A549 (cell line): ENCODE results near the gene NXNL2. TPM values are rescaled to one million over a fixed set of nuclear protein-coding genes. Genes with fewer than 3 reads are reported as not detected.

Experiments used
- ATAC-seq, 2 experiments: fragments of 200-7000 bp in 1 of 2; fragments of >200 bp in 1 of 2; cut with Nextera tagmentation in 1 of 2; cut with Tn5 transposase in 1 of 2; 3 replicates each; pipeline versions ENCODE4 v1.8.0 to v1.9.1; 2018 to 2020; ENCODE audit warnings: mild to moderate bottlenecking in 1 of 2, moderate library complexity in 1 of 2
- CTCF ChIA-PET: fragments of 300-600 bp; sonication (Branson Sonifier 250); formaldehyde crosslinking; extraction: SDS; loops from one replicate; lab custom pipeline; 2021; ENCODE audit warnings: antibody characterized with exemption, inconsistent platforms; lab: Yijun Ruan, JAX
- POLR2A ChIA-PET: fragments of 350-600 bp; formaldehyde crosslinking; extraction: SDS; loops from one replicate; lab custom pipeline; 2021; ENCODE audit warnings: antibody characterized with exemption, inconsistent platforms; lab: Yijun Ruan, JAX
- DNase-seq, 2 experiments: peaks; one replicate each; pipeline versions ENCODE4 v3.0.0 to v3.0.0-alpha.2; 2011 to 2016; ENCODE audit warnings: low read depth in 1 of 2, low spot score in 1 of 2
- FAIRE-seq: peaks from 2 replicates; lab custom pipeline; 2011; peaks lifted over from hg19 to GRCh38; lab: Jason Lieb, UNC
- H3K27ac ChIP-seq, 2 experiments: fragments of >200 bp; sonication (Bioruptor Twin); formaldehyde crosslinking; 3 replicates each; pipeline ENCODE4 v1.5.1; 2016 to 2017
- H3K4me1 ChIP-seq: fragments of >200 bp; sonication (Bioruptor Twin); formaldehyde crosslinking; 3 replicates; pipeline ENCODE4 v1.6.1; 2016
- H3K4me2 ChIP-seq: fragments of >200 bp; sonication (Bioruptor Twin); formaldehyde crosslinking; 3 replicates; pipeline ENCODE4 v1.6.1; 2016
- H3K4me3 ChIP-seq: fragments of >200 bp; sonication (Bioruptor Twin); formaldehyde crosslinking; 3 replicates; pipeline ENCODE4 v1.5.1; 2016
- H3K9me3 ChIP-seq: fragments of >200 bp; sonication (Bioruptor Twin); formaldehyde crosslinking; 3 replicates; pipeline ENCODE4 v1.6.1; 2016
- CEBPB ChIP-seq, 2 experiments: fragments of >200 bp in 1 of 2; sonication (Bioruptor Twin) in 1 of 2; formaldehyde crosslinking in 1 of 2; IDR thresholded peaks; 2 replicates each; pipeline ENCODE4 v1.6.1; 2012 to 2016
- CTCF ChIP-seq: fragments of >200 bp; sonication (Bioruptor Twin); formaldehyde crosslinking; IDR thresholded peaks from 3 replicates; pipeline ENCODE4 v1.5.1; 2016
- ELK1 ChIP-seq: fragments of 150-350 bp; IDR thresholded peaks from 2 replicates; pipeline ENCODE4 v1.6.1; 2014; ENCODE audit warnings: low read depth, mild to moderate bottlenecking, low read length
- FOSL2 ChIP-seq, 2 experiments: fragments of 450-650 bp in 1 of 2; fragments of >200 bp in 1 of 2; sonication (Bioruptor Twin) in 1 of 2; formaldehyde crosslinking; IDR thresholded peaks; 2 replicates each; pipeline versions ENCODE4 v1.5.0 to v1.6.1; 2016 to 2020; ENCODE audit warnings: mild to moderate bottlenecking in 1 of 2, moderate library complexity in 1 of 2
- HES2 ChIP-seq: fragments of >200 bp; sonication (Bioruptor Twin); formaldehyde crosslinking; IDR thresholded peaks from 2 replicates; pipeline ENCODE4 v1.6.1; 2016
- HOXA7 ChIP-seq: fragments of 250-450 bp; sonication (Bioruptor Pico); IDR thresholded peaks from 2 replicates; pipeline ENCODE4 v1.5.0; 2020; ENCODE audit warnings: mild to moderate bottlenecking, moderate library complexity
- HOXB5 ChIP-seq: fragments of 250-450 bp; sonication (Bioruptor Pico); IDR thresholded peaks from 2 replicates; pipeline ENCODE4 v1.5.0; 2020; ENCODE audit warnings: mild to moderate bottlenecking, moderate library complexity
- JUN ChIP-seq, 2 experiments: fragments of >200 bp; sonication (Bioruptor Twin); formaldehyde crosslinking; IDR thresholded peaks; 2 replicates in 1 of 2; 3 replicates in 1 of 2; pipeline ENCODE4 v1.6.1; 2016 to 2017
- JUNB ChIP-seq: fragments of >200 bp; sonication (Bioruptor Twin); formaldehyde crosslinking; IDR thresholded peaks from 2 replicates; pipeline ENCODE4 v1.6.1; 2016
- MAFK ChIP-seq: fragments of 450-650 bp; IDR thresholded peaks from 2 replicates; pipeline ENCODE4 v1.6.1; 2014; ENCODE audit not compliant: partially characterized antibody
- NPAS2 ChIP-seq: fragments of 250-450 bp; sonication (Bioruptor Pico); IDR thresholded peaks from 2 replicates; pipeline ENCODE4 v1.8.0; 2022; ENCODE audit warnings: mild to moderate bottlenecking, moderate library complexity, borderline replicate concordance
- NR3C1 ChIP-seq: fragments of >200 bp; sonication (Bioruptor Twin); formaldehyde crosslinking; IDR thresholded peaks from 3 replicates; pipeline ENCODE4 v1.6.1; 2017
- PHF8 ChIP-seq: fragments of 200-600 bp; sonication (generic); IDR thresholded peaks from 2 replicates; pipeline ENCODE4 v1.6.1; 2016; ENCODE audit warnings: low read depth, mild to moderate bottlenecking, antibody characterized with exemption, moderate library complexity, borderline replicate concordance
- POLR2AphosphoS2 ChIP-seq: conservative IDR thresholded peaks from 2 replicates; pipeline ENCODE4 v1.6.1; 2012; ENCODE audit warnings: low read length, improper control_type of control experiment, inconsistent platforms
- RAD21 ChIP-seq, 2 experiments: fragments of >200 bp in 1 of 2; sonication (Bioruptor Twin) in 1 of 2; formaldehyde crosslinking in 1 of 2; IDR thresholded peaks in 1 of 2; conservative IDR thresholded peaks in 1 of 2; 2 replicates in 1 of 2; 3 replicates in 1 of 2; pipeline ENCODE4 v1.6.1; 2012 to 2018; ENCODE audit warnings: inconsistent platforms in 1 of 2
- RARB ChIP-seq: fragments of 250-450 bp; sonication (Bioruptor Pico); IDR thresholded peaks from 2 replicates; pipeline ENCODE4 v1.8.0; 2021; ENCODE audit warnings: mild to moderate bottlenecking, moderate library complexity
- RCOR1 ChIP-seq: fragments of 150-350 bp; IDR thresholded peaks from 2 replicates; pipeline ENCODE4 v1.6.1; 2014; ENCODE audit warnings: antibody characterized with exemption, low read length, low read depth
- REST ChIP-seq: fragments of 200-600 bp; sonication (generic); IDR thresholded peaks from 2 replicates; pipeline ENCODE4 v1.6.1; 2016; ENCODE audit warnings: antibody characterized with exemption, mild to moderate bottlenecking, moderate library complexity
- SMC3 ChIP-seq: fragments of >200 bp; sonication (Bioruptor Twin); formaldehyde crosslinking; IDR thresholded peaks from 3 replicates; pipeline ENCODE4 v1.6.1; 2018; ENCODE audit warnings: inconsistent platforms
- TFCP2L1 ChIP-seq: fragments of 250-450 bp; sonication (Bioruptor Pico); IDR thresholded peaks from 2 replicates; pipeline ENCODE4 v1.5.0; 2021; ENCODE audit warnings: mild to moderate bottlenecking
- USF2 ChIP-seq: fragments of 450-650 bp; IDR thresholded peaks from 2 replicates; pipeline ENCODE4 v1.6.1; 2014; ENCODE audit warnings: antibody characterized with exemption
- ZFP36 ChIP-seq: fragments of 450-650 bp; IDR thresholded peaks from 2 replicates; pipeline ENCODE4 v1.6.1; 2014; ENCODE audit warnings: borderline replicate concordance; ENCODE audit not compliant: partially characterized antibody
- ZSCAN20 ChIP-seq: fragments of 250-450 bp; sonication (Bioruptor Pico); IDR thresholded peaks from 2 replicates; pipeline ENCODE4 v1.8.0; 2022; ENCODE audit warnings: mild to moderate bottlenecking, moderate library complexity
- whole genome bisulfite sequencing: methylation state at CpG from one replicate; pipeline ENCODE4 v1.1.6; 2017; ENCODE audit errors: missing lambda C conversion rate; 5-methylcytosine and 5-hydroxymethylcytosine counted together
- polyA plus RNA-seq, 4 experiments: library from polyadenylated mRNA; depleted of rRNA in 3 of 4; stranded (reverse); fragments of >200 nt; fragmentation: RNase III in 1 of 4; extraction: RNeasy Plus Mini Kit Qiagen cat#74134 plus additional on column Dnase treatment in 1 of 4; gene quantifications; 2 replicates in 3 of 4; 3 replicates in 1 of 4; pipeline ENCODE4 v1.2.3, GENCODE V29; 2011 to 2017

Gene NXNL2
- polyA plus RNA-seq, 2 of the 4 experiments (the other 2 are of a cell fraction) = 0.71 to 1.4 TPM

GRCh38 chr9:88529496-88529895 is 5.5 kb upstream of the NXNL2 start:
- Histone ChIP-seq H3K4me2 (peak overlapping the region; percentile 64), H3K4me3 (no peak overlapping the region), H3K4me1 (peaks cover 35% of the 10 kb centered on the region), H3K27ac (peak overlapping the region; percentile 50 to 93; a peak in 4 of 6 replicates), H3K9me3 (no peaks in the 10 kb centered on the region)
- FAIRE-seq (no peak), DNase-seq (no peak), ATAC-seq (no peak)
- ChIA-PET POLR2A (no interaction called here), CTCF (no interaction called here)
- WGBS = 90% methylated on average over 6 of the region's 6 CpGs
- TF ChIP-seq RARB (CRISPR knock-in tag) (no peak), HES2 (no peak), REST (no peak), CEBPB (IDR thresholded peaks at IDR 0.05) (no peak), HOXA7 (no peak), POLR2AphosphoS2 (no peak), ZFP36 (no peak), ZSCAN20 (CRISPR knock-in tag) (no peak), USF2 (no peak), JUNB (no peak)

- ATAC-seq (no peak), DNase-seq (peak in 1 of 2 experiments; percentile 45), FAIRE-seq (no peak)
- Histone ChIP-seq H3K4me1 (peaks cover 35% of the 10 kb centered on the region), H3K9me3 (no peaks in the 10 kb centered on the region), H3K4me2 (peak overlapping the region; percentile 64), H3K4me3 (no peak overlapping the region)
- POLR2A ChIA-PET = no interaction called here
- 41% methylated on average over 1 of the region's 1 CpG for WGBS
- CTCF ChIA-PET = no interaction called here
- no peak for TF ChIP-seq ELK1
- peak; percentile 13 for TF ChIP-seq MAFK
- TF ChIP-seq FOSL2 (IDR thresholded peaks at IDR 0.05) = no peak
- peak; percentile 32; the same call in 1 of the 2 replicates for TF ChIP-seq FOSL2 (CRISPR knock-in tag; IDR thresholded peaks at IDR 0.05)
- TF ChIP-seq, all 56 proteins: peak for 2
- H3K27ac ChIP-seq = peak overlapping the region; percentile 59 to 93
These were observed 4.9 kb upstream of the NXNL2 start for GRCh38 chr9:88530051-88530450.

- TF ChIP-seq CTCF (peak; percentile 29), MAFK (no peak), NPAS2 (CRISPR knock-in tag) (no peak), CEBPB (IDR thresholded peaks at IDR 0.05) (peak in 1 of 2 experiments; percentile 82; a peak in 2 of 4 replicates), TFCP2L1 (CRISPR knock-in tag) (no peak), NR3C1 (no peak), RCOR1 (no peak), PHF8 (no peak), HOXA7 (no peak), SMC3 (peak; percentile 56; the same call in 2 of the 3 replicates), HOXB5 (no peak), RAD21 (conservative IDR thresholded peaks at IDR 0.05 in 1 of 2, IDR thresholded peaks at IDR 0.05 in 1 of 2) (peak; percentile 48 to 52), JUN (IDR thresholded peaks at IDR 0.05) (peak in 1 of 2 experiments; percentile 34; a peak in 1 of 5 replicates)
- Histone ChIP-seq H3K9me3 (no peaks in the 10 kb centered on the region), H3K4me3 (peak overlapping the region; percentile 68), H3K4me1 (peaks cover 42% of the 10 kb centered on the region), H3K27ac (peak overlapping the region; percentile 93 to 100), H3K4me2 (peak overlapping the region; percentile 78)
- peak; percentile 73 to 78 for DNase-seq
- 10% methylated on average over 25 of the region's 31 CpGs for WGBS
- ChIA-PET POLR2A (interaction anchor here (0.8 to 2.1 kb wide), 3 partner anchors 22 to 456 kb away, joined by 3 to 11 read pairs (median 7); no protein-coding TSS in a partner anchor), CTCF (interaction anchor here (0.5 to 2.7 kb wide), 19 partner anchors 7 to 479 kb away, joined by 3 to 9 read pairs (median 3); no protein-coding TSS in a partner anchor)
- peak in 1 of 2 experiments; percentile 0; a peak in 2 of 6 replicates for ATAC-seq
- no peak for FAIRE-seq
These were observed 2.9 kb upstream of the NXNL2 start for GRCh38 chr9:88531920-88532698.
